Heart left ventricle (tissue), 16 donors: ENCODE measurements around the gene IL1RAPL1. TPM values are rescaled to one million over a fixed set of nuclear protein-coding genes. Genes with fewer than 3 reads are reported as not detected.

ENCODE experiments used
- ATAC-seq, 4 donors: fragments of 200-7000 bp; cut with Tn5 transposase; one replicate each; pipeline ENCODE4 v1.9.1; 2020 to 2022; ENCODE audit warnings: moderate library complexity in 4 of 4, mild to moderate bottlenecking in 3 of 4, moderate number of reproducible peaks in 1 of 4
- DNase-seq, 5 donors: peaks; one replicate each; pipeline ENCODE4 v3.0.0-alpha.2; 2020
- H3K27ac ChIP-seq, 12 donors: fragments of 200-600 bp; sonication (generic) in 4 of 12; one replicate each; pipeline versions ENCODE4 v1.5.0 to v1.8.0; 2016 to 2022; ENCODE audit warnings: mild to moderate bottlenecking in 2 of 12
- H3K27me3 ChIP-seq, 9 donors: fragments of 200-600 bp; sonication (generic) in 2 of 9; one replicate each; pipeline versions ENCODE4 v1.5.1 to v1.8.0; 2016 to 2022; ENCODE audit warnings: mild to moderate bottlenecking in 3 of 9
- H3K36me3 ChIP-seq, 9 donors: fragments of 200-600 bp; sonication (generic) in 2 of 9; one replicate each; pipeline versions ENCODE4 v1.5.0 to v1.8.0; 2018 to 2022; ENCODE audit warnings: mild to moderate bottlenecking in 2 of 9
- H3K4me1 ChIP-seq, 12 donors: fragments of 200-600 bp; sonication (generic) in 4 of 12; one replicate each; pipeline versions ENCODE4 v1.5.0 to v1.8.0; 2016 to 2022; ENCODE audit warnings: mild to moderate bottlenecking in 3 of 12
- H3K4me3 ChIP-seq, 12 donors: fragments of 200-600 bp; sonication (generic) in 4 of 12; one replicate each; pipeline versions ENCODE4 v1.5.0 to v1.8.0; 2017 to 2022; ENCODE audit warnings: mild to moderate bottlenecking in 9 of 12, moderate library complexity in 4 of 12
- H3K9me3 ChIP-seq, 12 donors: fragments of 200-600 bp; sonication (generic) in 4 of 12; one replicate each; pipeline versions ENCODE4 v1.5.0 to v1.8.0; 2016 to 2022; ENCODE audit warnings: mild to moderate bottlenecking in 1 of 12
- POLR2A ChIP-seq, 2 donors: fragments of 450-650 bp; IDR thresholded peaks; one replicate each; pipeline ENCODE4 v1.6.1; 2017; ENCODE audit warnings: antibody characterized with exemption in 2 of 2, mild to moderate bottlenecking in 2 of 2, moderate library complexity in 2 of 2
- WGBS, 4 donors: extraction: QIAGEN DNeasy Blood & Tissue Kit in 2 of 4; methylation state at CpG; one replicate each; pipeline versions ENCODE4 v1.1.5 to v1.1.7; 2013 to 2018; 5-methylcytosine and 5-hydroxymethylcytosine counted together
- intact Hi-C, 10 donors: fragments of 100-400 bp; cut with DNase I; formaldehyde crosslinking; loops; one replicate each; pipeline versions ENCODE4 v1.11.1 to v1.14.2; 2022
- polyA plus RNA-seq, 2 donors: library from polyadenylated mRNA; stranded (reverse); fragments of 200-250 nt; gene quantifications; one replicate each; pipeline ENCODE4 v1.2.3, GENCODE V29; 2013
- total RNA-seq, 9 donors: library from RNA; depleted of rRNA in 2 of 9; stranded (reverse); fragments of >200 nt in 2 of 9; fragmentation: NEBNext Ultra II Directional in 3 of 9; extraction: Animal tissue kit (Norgen Biotek cat#: 25700) in 3 of 9; gene quantifications; one replicate each; pipeline versions ENCODE4 v1.1.0 to v1.2.4, GENCODE V29; 2016 to 2023
- TF ChIP-seq, protein P1 (sequence below), 12 donors: fragments of 200-600 bp; sonication (generic) in 4 of 12; IDR thresholded peaks; one replicate each; pipeline versions ENCODE4 v1.5.0 to v1.8.0; 2018 to 2022; ENCODE audit warnings: antibody characterized with exemption in 12 of 12, mild to moderate bottlenecking in 5 of 12
- donor health status: ischemic (EF 13 %, LVEDD 7.1; RV severe dilation, severe dysfunction).
- donor health status: healthy with polysubstance abuse.
- donor health status: DM: no; HTN: yes; CAD: no.
- donor health status: DM: no; HTN: no; CAD: no.
- donor health status: ischemic (EF 25% LVEDD 6.9; RV normal size, moderate dysfunction).
- donor health status: ischemic (EF 25% LVEDD 5.7; RV mildly dilated, moderate dysfunction).
- donor health status: healthy.
- donor health status: DM: yes; HTN: yes; CAD: no.
- donor health status: ischemic (EF 35%, LVEDD 5.7; RV mildly dilated, moderate dysfunction).
- donor health status: nonischemic (EF 11% LVEDD 7.7; RV severe dilation, severe dysfunction).
- donor health status: DM: yes; HTN: yes; CAD: no.
- donor health status: PGD.
- donor health status: ischemic (EF 29% LVEDD 5.4; RV normal size, mild dysfunction).
- donor health status: nonischemic (EF 23%, LVEDD 6.1; RV moderate dilation, normal function).

IL1RAPL1 gene
- total and polyA plus RNA-seq, 11 donors, result 0.42 to 4.7 (median 2.3) TPM

DNA sequence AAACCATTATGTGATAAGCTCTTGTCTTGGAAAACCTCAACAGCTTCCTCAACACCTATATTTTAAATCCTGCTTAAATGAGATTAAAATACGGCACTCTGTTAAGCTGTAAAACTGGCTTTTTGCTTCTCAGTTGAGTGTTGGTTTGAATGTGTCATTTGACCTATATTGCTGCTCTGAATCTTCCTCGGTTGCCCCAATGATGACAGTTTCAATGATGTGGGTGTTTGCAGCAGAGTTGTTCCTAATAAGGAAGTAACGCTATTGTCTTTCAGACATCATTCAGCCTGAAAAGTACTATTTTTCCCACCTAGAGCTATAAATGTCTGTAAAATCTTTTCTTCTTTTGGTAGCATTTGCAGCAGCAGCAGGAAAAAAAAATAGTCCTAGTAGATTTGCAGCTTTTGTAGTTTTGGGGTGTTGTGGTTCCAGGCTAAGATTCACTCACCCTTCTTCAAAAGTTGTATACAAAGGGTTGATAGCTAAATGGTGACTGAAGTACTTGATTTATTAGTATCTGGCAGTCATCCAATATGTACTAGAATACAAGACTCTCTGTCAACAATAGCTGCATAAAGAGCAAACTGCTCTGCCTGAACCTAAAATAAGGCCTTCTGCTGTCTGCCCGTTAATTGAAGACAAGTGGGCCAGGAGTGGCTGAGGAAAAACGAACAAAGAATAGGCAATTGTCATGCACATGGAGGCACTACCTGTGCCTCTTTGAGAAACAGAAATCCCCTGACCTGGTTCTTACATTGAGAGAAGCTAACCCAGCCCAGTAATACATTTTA, 333.1 kb downstream of the IL1RAPL1 start:
- no peaks in the 10 kb centered on the region for H3K9me3 ChIP-seq
- no peak for ATAC-seq
- TF ChIP-seq POLR2A (IDR thresholded peaks at IDR 0.05), result no peak
- TF ChIP-seq, protein P1, sequence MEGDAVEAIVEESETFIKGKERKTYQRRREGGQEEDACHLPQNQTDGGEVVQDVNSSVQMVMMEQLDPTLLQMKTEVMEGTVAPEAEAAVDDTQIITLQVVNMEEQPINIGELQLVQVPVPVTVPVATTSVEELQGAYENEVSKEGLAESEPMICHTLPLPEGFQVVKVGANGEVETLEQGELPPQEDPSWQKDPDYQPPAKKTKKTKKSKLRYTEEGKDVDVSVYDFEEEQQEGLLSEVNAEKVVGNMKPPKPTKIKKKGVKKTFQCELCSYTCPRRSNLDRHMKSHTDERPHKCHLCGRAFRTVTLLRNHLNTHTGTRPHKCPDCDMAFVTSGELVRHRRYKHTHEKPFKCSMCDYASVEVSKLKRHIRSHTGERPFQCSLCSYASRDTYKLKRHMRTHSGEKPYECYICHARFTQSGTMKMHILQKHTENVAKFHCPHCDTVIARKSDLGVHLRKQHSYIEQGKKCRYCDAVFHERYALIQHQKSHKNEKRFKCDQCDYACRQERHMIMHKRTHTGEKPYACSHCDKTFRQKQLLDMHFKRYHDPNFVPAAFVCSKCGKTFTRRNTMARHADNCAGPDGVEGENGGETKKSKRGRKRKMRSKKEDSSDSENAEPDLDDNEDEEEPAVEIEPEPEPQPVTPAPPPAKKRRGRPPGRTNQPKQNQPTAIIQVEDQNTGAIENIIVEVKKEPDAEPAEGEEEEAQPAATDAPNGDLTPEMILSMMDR (IDR thresholded peaks at IDR 0.05), result no peak
- no peak overlapping the region for H3K27ac ChIP-seq
- DNase-seq, result no peak
- H3K4me3 ChIP-seq, result no peak overlapping the region
- intact Hi-C loops, result loop anchor here in 1 of 10 donors (10.0 kb wide), 1 partner anchor 64 kb away; no protein-coding TSS in a partner anchor
- H3K4me1 ChIP-seq, result peaks cover 0 to 7% (median 0%) of the 10 kb centered on the region in 12 donors
- 30 to 46% (median 33%) methylated on average over 5 of the region's 5 CpGs for WGBS, 4 donors
- no peaks in the 10 kb centered on the region for H3K36me3 ChIP-seq
- H3K27me3 ChIP-seq, result no peaks in the 10 kb centered on the region

DNA sequence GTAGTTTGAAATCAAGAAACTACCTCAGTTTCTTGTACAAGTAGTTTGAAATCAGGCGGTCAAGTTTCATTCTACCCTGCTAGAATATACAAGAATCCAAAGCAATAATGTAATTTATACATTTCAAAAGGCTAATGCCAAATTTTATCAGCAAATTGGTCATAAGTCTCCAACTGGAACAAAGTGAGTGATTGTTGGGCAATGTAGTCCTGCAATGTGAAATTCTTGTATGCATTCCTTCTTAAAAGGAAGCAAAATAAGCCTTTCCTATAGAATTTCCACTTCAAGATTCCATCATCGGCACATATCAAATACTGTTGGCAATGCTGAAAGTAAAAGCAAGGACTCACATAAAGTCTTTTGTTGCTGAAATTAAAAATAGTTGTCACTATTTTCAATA, 334.9 kb downstream of the IL1RAPL1 start:
- Histone ChIP-seq H3K9me3 (no peaks in the 10 kb centered on the region), H3K27ac (no peak overlapping the region), H3K4me1 (peaks cover 0 to 7% (median 0%) of the 10 kb centered on the region in 12 donors), H3K36me3 (no peaks in the 10 kb centered on the region), H3K4me3 (no peak overlapping the region), H3K27me3 (no peaks in the 10 kb centered on the region)
- intact Hi-C loops, result loop anchor here in 1 of 10 donors (10.0 kb wide), 1 partner anchor 63 kb away; no protein-coding TSS in a partner anchor
- TF ChIP-seq POLR2A (IDR thresholded peaks at IDR 0.05), result no peak
- TF ChIP-seq, protein P1 (IDR thresholded peaks at IDR 0.05), result no peak
- no peak for DNase-seq
- WGBS, 4 donors, result 77 to 89% (median 83%) methylated on average over 2 of the region's 2 CpGs
- ATAC-seq, result no peak

DNA sequence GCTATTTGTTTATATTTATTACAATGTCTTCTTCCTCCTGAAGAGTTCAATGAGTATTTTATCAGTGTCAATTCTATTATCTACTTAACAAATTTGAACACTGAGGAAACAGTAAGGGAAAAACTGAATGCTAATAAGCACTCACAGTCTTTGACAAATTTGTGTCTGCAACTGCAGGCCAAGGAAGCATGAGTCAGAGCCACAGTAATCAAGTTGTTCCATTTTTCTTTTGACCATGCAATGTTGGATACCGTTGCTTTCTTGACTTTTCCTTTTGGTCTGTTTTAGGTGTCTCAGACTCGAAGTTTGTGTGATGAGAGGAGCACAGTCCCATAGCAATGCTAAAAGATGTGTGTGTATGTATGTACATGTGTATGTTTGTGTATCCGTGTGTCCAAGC, 359.6 kb downstream of the IL1RAPL1 start:
- Histone ChIP-seq H3K4me3 (no peak overlapping the region), H3K27me3 (no peaks in the 10 kb centered on the region), H3K27ac (no peak overlapping the region), H3K9me3 (no peaks in the 10 kb centered on the region), H3K36me3 (no peaks in the 10 kb centered on the region), H3K4me1 (no peaks in the 10 kb centered on the region)
- no peak for ATAC-seq
- 45 to 80% (median 65%) methylated on average over 3 of the region's 3 CpGs for WGBS, 4 donors
- intact Hi-C loops, result no loop called here
- no peak for DNase-seq
- TF ChIP-seq, protein P1 (IDR thresholded peaks at IDR 0.05), result no peak
- TF ChIP-seq POLR2A (IDR thresholded peaks at IDR 0.05), result no peak

DNA sequence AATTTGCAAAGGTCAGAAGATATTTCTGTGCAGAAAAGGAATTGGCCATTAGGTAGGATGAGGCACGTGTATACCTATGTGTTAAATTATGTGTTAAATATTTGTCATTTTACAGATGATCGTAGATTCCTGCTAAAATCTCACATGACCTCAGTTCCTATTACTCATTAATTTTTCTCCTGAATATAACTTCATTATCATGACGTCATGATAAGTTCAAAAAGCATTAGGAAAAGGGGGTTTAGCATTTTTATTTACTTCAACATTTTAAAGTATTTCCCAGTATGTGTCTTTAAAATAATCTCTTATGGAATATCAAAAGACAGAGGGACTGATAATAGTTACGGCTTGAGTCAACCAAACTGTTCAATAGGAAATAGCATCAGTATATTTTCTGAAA, 372.8 kb downstream of the IL1RAPL1 start:
- no peaks in the 10 kb centered on the region for H3K9me3 ChIP-seq
- no peak for TF ChIP-seq POLR2A (IDR thresholded peaks at IDR 0.05)
- TF ChIP-seq, protein P1 (IDR thresholded peaks at IDR 0.05), result no peak
- H3K27me3 ChIP-seq, result no peaks in the 10 kb centered on the region
- H3K27ac ChIP-seq, result no peak overlapping the region
- no peak overlapping the region for H3K4me3 ChIP-seq
- WGBS, 4 donors, result 55 to 79% (median 68%) methylated on average over 4 of the region's 4 CpGs
- ATAC-seq (no peak), DNase-seq (no peak)
- intact Hi-C loops, result no loop called here
- H3K36me3 ChIP-seq, result no peaks in the 10 kb centered on the region
- no peaks in the 10 kb centered on the region for H3K4me1 ChIP-seq
